ENCODE data around the gene OPRL1.

Gene OPRL1

DNA sequence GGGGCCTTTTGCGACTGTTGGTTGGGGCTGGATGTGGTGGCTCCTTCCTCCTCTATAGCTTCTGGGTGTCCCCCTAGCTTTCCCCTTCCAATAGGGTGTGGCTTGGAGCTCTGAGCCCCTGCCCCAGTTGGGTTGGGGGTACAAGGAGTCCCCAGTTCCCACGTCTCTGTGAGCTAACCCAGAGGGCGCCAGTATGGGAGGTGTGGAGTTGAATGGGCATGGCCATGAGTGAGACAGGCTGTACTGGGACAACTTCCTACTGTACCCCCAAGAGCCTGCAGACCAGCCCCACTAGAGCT is 42.7 kb upstream of the OPRL1 start:
- Histone ChIP-seq H3K4me1 (ENCODE audit: control insufficient read depth in 1 of 2, insufficient read depth in 2 of 2, low read length in 2 of 2) (peaks cover 7 to 28% of the 10 kb centered on the region in 2 donors), H3K9me3 (ENCODE audit: control insufficient read depth in 1 of 2, low read length in 2 of 2) (no peaks in the 10 kb centered on the region), H3K36me3 (ENCODE audit: control insufficient read depth in 1 of 2, insufficient read depth in 2 of 2, low read length in 2 of 2) (peaks cover 18 to 29% of the 10 kb centered on the region in 2 donors), H3K9ac (ENCODE audit: low read depth in 1 of 2, low read length in 2 of 2) (no peak overlapping the region), H3K27ac (ENCODE audit: low read depth, low read length) (no peak overlapping the region), H3K4me3 (ENCODE audit: low read depth in 1 of 2, low read length in 2 of 2) (no peak overlapping the region), H3K27me3 (ENCODE audit: control insufficient read depth in 1 of 2, insufficient read depth in 2 of 2, low read length in 2 of 2) (peaks cover 47 to 57% of the 10 kb centered on the region in 2 donors)

DNA sequence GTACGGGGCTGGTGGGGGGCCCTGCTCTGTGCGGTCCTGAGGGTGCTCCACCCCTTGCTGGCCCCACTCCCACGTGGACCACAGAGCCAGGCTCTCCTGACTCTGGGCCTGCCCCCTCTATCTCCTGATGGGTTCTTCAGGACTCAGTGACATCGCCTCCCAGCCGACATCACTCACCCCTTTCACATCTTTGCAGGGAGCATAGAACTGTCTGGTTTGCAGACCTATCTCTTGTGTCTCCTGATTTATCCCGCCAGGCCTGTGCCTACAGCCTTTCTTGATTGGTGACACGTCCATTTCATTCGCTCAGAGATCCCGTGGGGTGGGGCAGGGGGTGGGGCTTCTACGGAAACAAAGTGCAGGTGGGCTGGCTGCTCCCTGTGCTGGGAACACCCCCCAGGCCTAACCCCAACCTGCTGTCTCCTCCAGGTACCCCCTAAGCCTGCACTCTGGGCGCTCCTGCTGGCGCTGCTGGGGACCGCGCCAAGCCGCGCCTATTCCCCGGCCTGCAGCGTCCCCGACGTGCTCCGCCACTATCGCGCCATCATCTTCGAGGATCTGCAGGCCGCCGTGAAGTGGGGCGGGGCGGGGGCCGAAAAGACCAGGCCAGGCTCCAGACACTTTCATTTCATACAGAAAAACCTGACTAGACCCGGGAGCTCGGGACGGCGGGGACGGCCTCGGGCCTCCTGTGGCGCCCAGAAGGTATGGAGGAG is 42.2 kb upstream of the OPRL1 start:
- peaks cover 7 to 28% of the 10 kb centered on the region in 2 donors for H3K4me1 ChIP-seq (ENCODE audit: control insufficient read depth in 1 of 2, insufficient read depth in 2 of 2, low read length in 2 of 2)
- peaks cover 49 to 57% of the 10 kb centered on the region in 2 donors for H3K27me3 ChIP-seq (ENCODE audit: control insufficient read depth in 1 of 2, insufficient read depth in 2 of 2, low read length in 2 of 2)
- H3K36me3 ChIP-seq (ENCODE audit: control insufficient read depth in 1 of 2, insufficient read depth in 2 of 2, low read length in 2 of 2), result peaks cover 14 to 24% of the 10 kb centered on the region in 2 donors
- H3K27ac ChIP-seq (ENCODE audit: low read depth, low read length), result no peak overlapping the region
- H3K9me3 ChIP-seq (ENCODE audit: control insufficient read depth in 1 of 2, low read length in 2 of 2), result no peaks in the 10 kb centered on the region
- H3K4me3 ChIP-seq (ENCODE audit: low read depth in 1 of 2, low read length in 2 of 2), result no peak overlapping the region
- H3K9ac ChIP-seq (ENCODE audit: low read depth in 1 of 2, low read length in 2 of 2), result no peak overlapping the region

DNA sequence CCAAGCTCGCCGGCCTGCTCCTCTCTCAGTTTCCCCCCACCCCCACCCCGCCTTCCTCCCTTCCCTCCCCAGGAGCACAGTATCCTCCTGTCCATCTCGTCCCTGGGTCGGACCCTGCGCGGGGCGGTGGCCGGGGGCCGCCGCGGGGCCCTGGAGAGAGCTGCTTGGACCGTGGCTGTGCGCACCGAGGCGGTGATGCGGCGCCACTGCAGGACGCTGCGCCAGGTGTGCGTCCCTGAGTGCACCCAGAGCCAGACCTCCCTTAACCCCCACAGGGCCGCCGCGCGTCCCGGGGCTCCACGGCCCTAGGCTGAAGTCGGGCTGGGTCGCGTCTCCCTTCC is 41.7 kb upstream of the OPRL1 start:
- Histone ChIP-seq H3K27me3 (ENCODE audit: control insufficient read depth in 1 of 2, insufficient read depth in 2 of 2, low read length in 2 of 2) (peaks cover 47 to 57% of the 10 kb centered on the region in 2 donors), H3K9ac (ENCODE audit: low read depth in 1 of 2, low read length in 2 of 2) (no peak overlapping the region), H3K4me1 (ENCODE audit: control insufficient read depth in 1 of 2, insufficient read depth in 2 of 2, low read length in 2 of 2) (peaks cover 7 to 28% of the 10 kb centered on the region in 2 donors), H3K27ac (ENCODE audit: low read depth, low read length) (no peak overlapping the region), H3K9me3 (ENCODE audit: control insufficient read depth in 1 of 2, low read length in 2 of 2) (no peaks in the 10 kb centered on the region), H3K4me3 (ENCODE audit: low read depth in 1 of 2, low read length in 2 of 2) (peak overlapping the region in 1 of 2 donors; percentile 55), H3K36me3 (ENCODE audit: control insufficient read depth in 1 of 2, insufficient read depth in 2 of 2, low read length in 2 of 2) (peaks cover 10 to 18% of the 10 kb centered on the region in 2 donors)

DNA sequence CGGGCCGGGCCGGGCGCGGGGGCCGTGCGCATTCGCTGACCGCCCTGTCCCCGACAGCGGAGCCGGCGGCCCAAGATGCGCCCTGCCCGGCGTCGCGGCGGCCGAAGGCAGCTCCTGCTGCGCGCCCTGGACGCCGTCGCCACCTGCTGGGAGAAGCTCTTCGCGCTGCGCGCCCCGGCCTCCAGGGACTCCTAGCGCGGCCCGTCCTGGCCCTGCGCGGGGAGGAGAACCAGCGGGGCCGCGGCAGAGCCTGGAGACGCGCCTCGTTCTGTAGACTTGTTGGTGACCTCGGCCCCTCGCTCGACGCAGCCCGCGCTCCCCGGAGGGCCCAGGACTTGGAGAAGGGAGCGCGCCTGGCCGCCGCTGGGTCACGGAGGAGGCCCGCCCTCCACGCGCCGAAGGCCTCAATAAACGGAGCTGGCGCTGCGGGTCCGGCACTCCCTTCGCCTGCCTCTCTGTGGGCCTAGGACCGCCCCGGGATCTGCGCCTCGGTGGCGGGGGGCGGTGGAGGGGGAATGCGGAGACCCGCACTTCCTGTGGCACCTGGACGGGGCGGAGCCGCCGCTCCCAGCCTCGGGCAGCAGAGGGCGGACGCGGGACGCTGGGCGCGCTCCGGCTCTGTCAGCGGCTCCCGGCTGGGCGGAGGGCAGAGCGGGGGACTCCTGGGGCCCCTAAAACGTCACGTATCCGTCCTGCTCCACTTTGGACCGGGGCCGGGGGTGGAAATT is 41.2 kb upstream of the OPRL1 start:
- Histone ChIP-seq H3K27ac (ENCODE audit: low read depth, low read length) (no peak overlapping the region), H3K9me3 (ENCODE audit: control insufficient read depth in 1 of 2, low read length in 2 of 2) (no peaks in the 10 kb centered on the region), H3K4me3 (ENCODE audit: low read depth in 1 of 2, low read length in 2 of 2) (peak overlapping the region; percentile 55 to 58), H3K27me3 (ENCODE audit: control insufficient read depth in 1 of 2, insufficient read depth in 2 of 2, low read length in 2 of 2) (peaks cover 46 to 62% of the 10 kb centered on the region in 2 donors), H3K4me1 (ENCODE audit: control insufficient read depth in 1 of 2, insufficient read depth in 2 of 2, low read length in 2 of 2) (peaks cover 7 to 28% of the 10 kb centered on the region in 2 donors), H3K36me3 (ENCODE audit: control insufficient read depth in 1 of 2, insufficient read depth in 2 of 2, low read length in 2 of 2) (peaks cover 7 to 15% of the 10 kb centered on the region in 2 donors), H3K9ac (ENCODE audit: low read depth in 1 of 2, low read length in 2 of 2) (no peak overlapping the region)

- Histone ChIP-seq H3K4me1 (ENCODE audit: control insufficient read depth in 1 of 2, insufficient read depth in 2 of 2, low read length in 2 of 2) (peaks cover 7 to 22% of the 10 kb centered on the region in 2 donors), H3K27ac (ENCODE audit: low read depth, low read length) (no peak overlapping the region), H3K9ac (ENCODE audit: low read depth in 1 of 2, low read length in 2 of 2) (no peak overlapping the region), H3K27me3 (ENCODE audit: control insufficient read depth in 1 of 2, insufficient read depth in 2 of 2, low read length in 2 of 2) (peaks cover 48 to 68% of the 10 kb centered on the region in 2 donors), H3K9me3 (ENCODE audit: control insufficient read depth in 1 of 2, low read length in 2 of 2) (no peaks in the 10 kb centered on the region), H3K36me3 (ENCODE audit: control insufficient read depth in 1 of 2, insufficient read depth in 2 of 2, low read length in 2 of 2) (peaks cover 0 to 8% of the 10 kb centered on the region in 2 donors), H3K4me3 (ENCODE audit: low read depth in 1 of 2, low read length in 2 of 2) (peak overlapping the region in 1 of 2 donors; percentile 55)
These were observed 40.4 kb upstream of the OPRL1 start for GRCh38 chr20:64039293-64040160.

GRCh38 chr20:64040231-64041039 is 39.4 kb upstream of the OPRL1 start:
- Histone ChIP-seq H3K27me3 (ENCODE audit: control insufficient read depth in 1 of 2, insufficient read depth in 2 of 2, low read length in 2 of 2) (peaks cover 53 to 75% of the 10 kb centered on the region in 2 donors), H3K9me3 (ENCODE audit: control insufficient read depth in 1 of 2, low read length in 2 of 2) (no peaks in the 10 kb centered on the region), H3K36me3 (ENCODE audit: control insufficient read depth in 1 of 2, insufficient read depth in 2 of 2, low read length in 2 of 2) (no peaks in the 10 kb centered on the region), H3K4me3 (ENCODE audit: low read depth in 1 of 2, low read length in 2 of 2) (no peak overlapping the region), H3K27ac (ENCODE audit: low read depth, low read length) (no peak overlapping the region), H3K9ac (ENCODE audit: low read depth in 1 of 2, low read length in 2 of 2) (no peak overlapping the region), H3K4me1 (ENCODE audit: control insufficient read depth in 1 of 2, insufficient read depth in 2 of 2, low read length in 2 of 2) (peaks cover 7 to 22% of the 10 kb centered on the region in 2 donors)

DNA sequence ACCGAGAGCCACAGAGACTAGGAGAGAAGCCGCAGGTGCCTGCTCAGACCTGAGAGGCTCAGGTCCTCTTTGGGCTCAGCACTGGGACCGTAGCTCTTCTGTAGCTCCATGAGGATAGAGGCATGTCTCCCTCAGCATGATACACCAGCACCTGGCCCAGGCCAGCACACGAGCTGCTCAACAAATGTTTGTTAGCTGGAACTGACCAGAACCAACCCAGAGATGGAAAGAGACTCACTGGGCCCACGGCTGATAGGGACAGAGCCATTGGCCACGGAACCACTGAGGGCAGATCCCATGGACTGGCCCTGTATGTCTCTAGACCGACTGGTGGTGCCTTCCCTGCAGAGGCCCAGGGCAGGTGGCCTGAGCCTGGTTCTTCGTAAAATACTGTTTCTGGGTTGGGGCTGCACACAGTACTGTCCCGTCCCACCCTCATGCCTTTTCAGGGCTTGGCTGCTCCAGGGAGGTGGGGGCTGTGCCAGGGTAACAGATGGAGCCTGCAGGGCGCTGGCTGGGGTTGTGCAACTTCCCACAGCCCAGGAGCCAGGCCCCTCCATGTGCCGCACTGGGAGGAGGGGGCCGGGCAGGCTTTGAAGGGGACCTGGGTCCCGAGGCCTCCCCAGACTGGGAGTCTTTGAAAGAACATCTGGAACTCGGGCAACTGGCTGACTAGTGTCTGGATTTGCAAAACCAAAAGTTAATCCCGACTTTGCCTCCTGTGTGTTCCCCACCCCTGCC is 38.7 kb upstream of the OPRL1 start:
- no peak overlapping the region for H3K27ac ChIP-seq (ENCODE audit: low read depth, low read length)
- peaks cover 7 to 15% of the 10 kb centered on the region in 2 donors for H3K4me1 ChIP-seq (ENCODE audit: control insufficient read depth in 1 of 2, insufficient read depth in 2 of 2, low read length in 2 of 2)
- H3K36me3 ChIP-seq (ENCODE audit: control insufficient read depth in 1 of 2, insufficient read depth in 2 of 2, low read length in 2 of 2), result no peaks in the 10 kb centered on the region
- no peak overlapping the region for H3K9ac ChIP-seq (ENCODE audit: low read depth in 1 of 2, low read length in 2 of 2)
- H3K9me3 ChIP-seq (ENCODE audit: control insufficient read depth in 1 of 2, low read length in 2 of 2), result no peaks in the 10 kb centered on the region
- H3K4me3 ChIP-seq (ENCODE audit: low read depth in 1 of 2, low read length in 2 of 2), result no peak overlapping the region
- H3K27me3 ChIP-seq (ENCODE audit: control insufficient read depth in 1 of 2, insufficient read depth in 2 of 2, low read length in 2 of 2), result peaks cover 58 to 75% of the 10 kb centered on the region in 2 donors

- H3K27ac ChIP-seq (ENCODE audit: low read depth, low read length), result no peak overlapping the region
- H3K4me3 ChIP-seq (ENCODE audit: low read depth in 1 of 2, low read length in 2 of 2), result peak overlapping the region; percentile 17 to 55
- peaks cover 57 to 75% of the 10 kb centered on the region in 2 donors for H3K27me3 ChIP-seq (ENCODE audit: control insufficient read depth in 1 of 2, insufficient read depth in 2 of 2, low read length in 2 of 2)
- H3K9ac ChIP-seq (ENCODE audit: low read depth in 1 of 2, low read length in 2 of 2), result no peak overlapping the region
- peaks cover 7 to 12% of the 10 kb centered on the region in 2 donors for H3K4me1 ChIP-seq (ENCODE audit: control insufficient read depth in 1 of 2, insufficient read depth in 2 of 2, low read length in 2 of 2)
- no peaks in the 10 kb centered on the region for H3K9me3 ChIP-seq (ENCODE audit: control insufficient read depth in 1 of 2, low read length in 2 of 2)
- H3K36me3 ChIP-seq (ENCODE audit: control insufficient read depth in 1 of 2, insufficient read depth in 2 of 2, low read length in 2 of 2), result no peaks in the 10 kb centered on the region
These were observed 38.2 kb upstream of the OPRL1 start for GRCh38 chr20:64041781-64042053.

DNA sequence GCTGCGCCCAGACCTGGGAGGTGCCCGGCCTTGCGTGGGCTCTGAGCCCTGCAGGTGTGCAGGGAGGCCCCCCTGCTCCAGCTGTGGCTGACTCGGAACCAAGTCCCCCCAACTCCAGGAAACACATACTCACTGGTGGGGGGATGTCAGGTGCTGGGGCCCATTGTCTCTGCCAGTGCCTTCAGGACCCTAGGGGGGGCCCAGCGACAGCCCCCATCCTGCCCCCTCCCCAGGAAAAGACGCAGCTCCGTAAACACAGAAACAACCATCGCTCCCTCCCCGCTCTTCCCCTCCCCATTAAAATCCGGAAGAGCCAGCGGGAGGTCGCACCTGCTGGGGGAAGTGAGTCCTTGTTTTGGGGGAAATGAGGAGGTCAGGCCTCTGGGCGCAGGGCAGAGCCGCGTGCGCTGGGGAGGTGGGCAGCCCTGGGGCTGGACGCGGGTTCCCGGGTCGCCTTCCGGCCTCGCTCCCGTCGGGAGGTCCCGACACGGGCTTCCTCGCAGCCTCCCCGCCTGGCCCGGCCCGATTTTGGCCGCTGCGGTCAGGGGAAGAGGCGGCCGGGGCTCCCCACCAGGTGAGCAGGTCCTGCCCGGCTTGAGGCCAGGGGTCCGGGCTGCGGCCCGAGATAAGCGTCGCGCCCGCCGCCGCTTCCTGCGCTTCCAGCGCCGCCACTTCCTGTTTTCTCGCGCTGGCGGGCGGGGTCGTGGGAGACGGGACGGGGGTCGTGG is 37.7 kb upstream of the OPRL1 start:
- H3K36me3 ChIP-seq (ENCODE audit: control insufficient read depth in 1 of 2, insufficient read depth in 2 of 2, low read length in 2 of 2), result no peaks in the 10 kb centered on the region
- H3K27me3 ChIP-seq (ENCODE audit: control insufficient read depth in 1 of 2, insufficient read depth in 2 of 2, low read length in 2 of 2), result peaks cover 56 to 74% of the 10 kb centered on the region in 2 donors
- H3K9me3 ChIP-seq (ENCODE audit: control insufficient read depth in 1 of 2, low read length in 2 of 2), result no peaks in the 10 kb centered on the region
- peaks cover 7% of the 10 kb centered on the region in 2 donors for H3K4me1 ChIP-seq (ENCODE audit: control insufficient read depth in 1 of 2, insufficient read depth in 2 of 2, low read length in 2 of 2)
- H3K9ac ChIP-seq (ENCODE audit: low read depth in 1 of 2, low read length in 2 of 2), result no peak overlapping the region
- H3K27ac ChIP-seq (ENCODE audit: low read depth, low read length), result no peak overlapping the region
- peak overlapping the region; percentile 17 to 55 for H3K4me3 ChIP-seq (ENCODE audit: low read depth in 1 of 2, low read length in 2 of 2)

All from duodenal mucosa (tissue), 2 donors.